Ramos (cell line): ENCODE results near the gene ZNF488.

Source experiments
- in situ Hi-C: fragments of 300-500 bp; cut with MboI; formaldehyde crosslinking; loops from one replicate; pipeline ENCODE4 v1.14.3; 2022; ENCODE audit warnings: low sequenced_read_pairs; ENCODE audit not compliant: unreplicated experiment

Gene ZNF488

DNA sequence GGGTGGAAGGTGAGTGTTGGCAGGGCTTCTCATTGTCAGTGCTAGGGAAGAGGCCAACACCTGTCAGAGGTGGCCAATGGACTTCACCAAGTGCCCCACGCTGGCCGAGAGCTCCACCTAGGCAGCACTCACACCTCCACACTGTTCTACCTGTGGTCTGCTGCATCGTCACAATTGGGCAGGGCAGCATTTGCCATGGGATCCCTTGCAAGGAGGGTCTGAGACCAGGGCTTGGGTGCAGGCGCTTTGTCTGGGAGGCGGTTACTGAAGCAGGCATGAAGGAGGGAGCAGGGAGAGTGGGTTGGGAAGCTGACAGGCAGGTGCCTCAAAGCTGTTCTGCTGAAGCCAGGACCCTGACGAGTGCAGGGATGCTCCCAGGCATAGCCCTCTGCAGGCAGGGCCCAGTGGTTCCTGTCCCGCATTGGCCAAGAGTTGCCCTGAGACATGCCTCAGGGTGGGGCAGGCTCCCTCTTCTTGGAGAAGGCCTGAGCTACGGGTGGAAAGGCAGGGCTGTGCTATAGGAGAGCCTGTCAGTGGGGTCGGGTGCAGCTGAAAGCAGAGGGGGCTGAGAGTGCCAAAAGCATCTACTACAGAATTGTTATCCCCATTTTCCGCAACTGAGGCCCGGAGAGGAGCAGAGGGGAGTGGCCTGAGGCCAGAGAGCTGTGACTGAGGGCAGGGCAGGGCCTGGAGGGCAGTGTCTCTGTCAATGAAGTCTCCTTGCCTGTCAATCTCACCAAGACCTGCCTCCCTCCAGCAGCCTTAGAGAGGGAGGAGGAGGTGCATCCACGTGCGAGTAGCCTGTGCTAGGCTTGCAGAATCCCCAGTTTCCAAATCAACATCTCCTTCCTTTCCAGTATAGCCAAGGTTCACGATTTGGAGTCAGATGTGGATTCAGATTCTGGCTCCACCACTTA is 31.9 kb downstream of the ZNF488 start:
- in situ Hi-C loops = no loop called here

DNA sequence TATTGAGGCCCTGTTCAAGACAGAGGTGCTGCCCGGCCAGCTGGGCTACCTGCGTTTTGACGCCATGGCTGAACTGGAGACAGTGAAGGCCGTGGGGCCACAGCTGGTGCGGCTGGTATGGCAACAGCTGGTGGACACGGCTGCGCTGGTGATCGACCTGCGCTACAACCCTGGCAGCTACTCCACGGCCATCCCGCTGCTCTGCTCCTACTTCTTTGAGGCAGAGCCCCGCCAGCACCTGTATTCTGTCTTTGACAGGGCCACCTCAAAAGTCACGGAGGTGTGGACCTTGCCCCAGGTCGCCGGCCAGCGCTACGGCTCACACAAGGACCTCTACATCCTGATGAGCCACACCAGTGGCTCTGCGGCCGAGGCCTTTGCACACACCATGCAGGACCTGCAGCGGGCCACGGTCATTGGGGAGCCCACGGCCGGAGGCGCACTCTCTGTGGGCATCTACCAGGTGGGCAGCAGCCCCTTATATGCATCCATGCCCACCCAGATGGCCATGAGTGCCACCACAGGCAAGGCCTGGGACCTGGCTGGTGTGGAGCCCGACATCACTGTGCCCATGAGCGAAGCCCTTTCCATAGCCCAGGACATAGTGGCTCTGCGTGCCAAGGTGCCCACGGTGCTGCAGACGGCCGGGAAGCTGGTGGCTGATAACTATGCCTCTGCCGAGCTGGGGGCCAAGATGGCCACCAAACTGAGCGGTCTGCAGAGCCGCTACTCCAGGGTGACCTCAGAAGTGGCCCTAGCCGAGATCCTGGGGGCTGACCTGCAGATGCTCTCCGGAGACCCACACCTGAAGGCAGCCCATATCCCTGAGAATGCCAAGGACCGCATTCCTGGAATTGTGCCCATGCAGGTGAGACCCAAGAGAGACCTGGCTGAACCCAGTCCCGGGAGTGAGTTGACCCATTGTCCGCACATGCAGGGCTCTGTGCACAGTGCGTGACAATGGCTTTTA is 33.1 kb downstream of the ZNF488 start:
- in situ Hi-C loops = no loop called here

- in situ Hi-C loops = no loop called here
Observed at GRCh38 chr10:47349941-47350371, 34.1 kb downstream of the ZNF488 start.

DNA sequence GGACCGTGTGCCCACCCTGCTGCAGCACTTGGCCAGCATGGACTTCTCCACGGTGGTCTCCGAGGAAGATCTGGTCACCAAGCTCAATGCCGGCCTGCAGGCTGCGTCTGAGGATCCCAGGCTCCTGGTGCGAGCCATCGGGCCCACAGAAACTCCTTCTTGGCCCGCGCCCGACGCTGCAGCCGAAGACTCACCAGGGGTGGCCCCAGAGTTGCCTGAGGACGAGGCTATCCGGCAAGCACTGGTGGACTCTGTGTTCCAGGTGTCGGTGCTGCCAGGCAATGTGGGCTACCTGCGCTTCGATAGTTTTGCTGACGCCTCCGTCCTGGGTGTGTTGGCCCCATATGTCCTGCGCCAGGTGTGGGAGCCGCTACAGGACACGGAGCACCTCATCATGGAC is 34.6 kb downstream of the ZNF488 start:
- in situ Hi-C loops = no loop called here

DNA sequence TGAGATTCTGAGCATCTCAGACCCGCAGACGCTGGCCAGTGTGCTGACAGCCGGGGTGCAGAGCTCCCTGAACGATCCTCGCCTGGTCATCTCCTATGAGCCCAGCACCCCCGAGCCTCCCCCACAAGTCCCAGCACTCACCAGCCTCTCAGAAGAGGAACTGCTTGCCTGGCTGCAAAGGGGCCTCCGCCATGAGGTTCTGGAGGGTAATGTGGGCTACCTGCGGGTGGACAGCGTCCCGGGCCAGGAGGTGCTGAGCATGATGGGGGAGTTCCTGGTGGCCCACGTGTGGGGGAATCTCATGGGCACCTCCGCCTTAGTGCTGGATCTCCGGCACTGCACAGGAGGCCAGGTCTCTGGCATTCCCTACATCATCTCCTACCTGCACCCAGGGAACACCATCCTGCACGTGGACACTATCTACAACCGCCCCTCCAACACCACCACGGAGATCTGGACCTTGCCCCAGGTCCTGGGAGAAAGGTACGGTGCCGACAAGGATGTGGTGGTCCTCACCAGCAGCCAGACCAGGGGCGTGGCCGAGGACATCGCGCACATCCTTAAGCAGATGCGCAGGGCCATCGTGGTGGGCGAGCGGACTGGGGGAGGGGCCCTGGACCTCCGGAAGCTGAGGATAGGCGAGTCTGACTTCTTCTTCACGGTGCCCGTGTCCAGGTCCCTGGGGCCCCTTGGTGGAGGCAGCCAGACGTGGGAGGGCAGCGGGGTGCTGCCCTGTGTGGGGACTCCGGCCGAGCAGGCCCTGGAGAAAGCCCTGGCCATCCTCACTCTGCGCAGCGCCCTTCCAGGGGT is 35.2 kb downstream of the ZNF488 start:
- in situ Hi-C loops = no loop called here

DNA sequence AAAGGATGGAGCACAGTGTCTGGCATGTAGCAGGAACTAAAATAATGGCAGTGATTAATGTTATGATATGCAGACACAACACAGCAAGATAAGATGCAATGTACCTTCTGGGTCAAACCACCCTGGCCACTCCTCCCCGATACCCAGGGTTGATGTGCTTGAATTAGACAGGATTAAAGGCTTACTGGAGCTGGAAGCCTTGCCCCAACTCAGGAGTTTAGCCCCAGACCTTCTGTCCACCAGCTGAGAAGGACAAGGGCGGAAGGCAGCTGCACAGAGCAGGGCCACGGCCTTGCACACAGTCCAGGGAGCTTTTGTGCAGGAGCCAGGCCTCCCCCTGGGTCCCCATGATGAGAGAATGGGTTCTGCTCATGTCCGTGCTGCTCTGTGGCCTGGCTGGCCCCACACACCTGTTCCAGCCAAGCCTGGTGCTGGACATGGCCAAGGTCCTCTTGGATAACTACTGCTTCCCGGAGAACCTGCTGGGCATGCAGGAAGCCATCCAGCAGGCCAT is 35.9 kb downstream of the ZNF488 start, which contains the start of gene RBP3:
Gene RBP3, plus strand, starts transcription at position 226 of the 514 bp plus-strand sequence. Its CDS starts 122 bp downstream, at position 348.
- in situ Hi-C loops = no loop called here

- in situ Hi-C loops = no loop called here
Observed at GRCh38 chr10:47347303-47347675, 36.8 kb downstream of the ZNF488 start.

- in situ Hi-C loops = no loop called here
Observed at GRCh38 chr10:47346581-47347302, 37.4 kb downstream of the ZNF488 start.

DNA sequence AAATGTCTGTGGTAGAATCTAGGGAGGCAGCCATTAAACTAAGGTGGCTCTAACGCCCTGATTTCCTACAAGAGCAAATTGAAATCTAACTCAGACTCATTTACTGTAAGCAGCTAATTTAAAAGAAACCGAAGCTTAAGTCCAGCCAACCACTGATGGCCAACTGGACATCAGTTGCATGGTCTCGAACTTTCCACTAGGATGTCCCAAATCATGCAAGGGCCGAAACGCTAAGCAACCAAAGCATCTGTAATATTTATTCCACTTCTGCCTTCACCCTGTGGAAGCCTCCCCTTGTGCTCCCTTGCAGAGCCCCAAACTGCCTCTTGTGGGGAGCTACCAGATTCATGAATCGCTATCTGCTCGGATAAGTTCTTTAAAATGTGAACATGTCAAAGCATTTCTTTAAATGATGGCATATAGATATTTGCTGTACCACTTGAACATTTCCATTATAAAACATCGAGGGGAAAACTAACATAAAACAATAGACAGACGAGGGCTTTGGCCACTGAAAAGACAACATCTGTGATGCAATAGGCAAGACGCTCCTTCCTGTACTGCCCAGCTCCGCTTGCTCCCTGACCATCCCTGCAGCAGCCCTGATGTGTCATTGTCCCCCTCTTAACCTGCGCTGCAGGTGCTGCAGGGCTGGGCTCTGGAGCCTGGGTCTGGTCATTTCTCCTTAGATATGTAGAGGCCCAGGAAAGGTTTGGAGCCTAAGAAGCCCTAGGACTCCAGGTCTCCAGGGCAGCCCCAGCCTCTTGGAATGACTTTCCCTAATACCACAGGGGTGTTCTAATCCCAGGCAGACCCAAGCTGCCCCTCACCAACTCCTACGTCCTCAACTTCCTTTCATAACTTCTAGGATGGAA is 38.9 kb downstream of the ZNF488 start:
- in situ Hi-C loops = no loop called here

DNA sequence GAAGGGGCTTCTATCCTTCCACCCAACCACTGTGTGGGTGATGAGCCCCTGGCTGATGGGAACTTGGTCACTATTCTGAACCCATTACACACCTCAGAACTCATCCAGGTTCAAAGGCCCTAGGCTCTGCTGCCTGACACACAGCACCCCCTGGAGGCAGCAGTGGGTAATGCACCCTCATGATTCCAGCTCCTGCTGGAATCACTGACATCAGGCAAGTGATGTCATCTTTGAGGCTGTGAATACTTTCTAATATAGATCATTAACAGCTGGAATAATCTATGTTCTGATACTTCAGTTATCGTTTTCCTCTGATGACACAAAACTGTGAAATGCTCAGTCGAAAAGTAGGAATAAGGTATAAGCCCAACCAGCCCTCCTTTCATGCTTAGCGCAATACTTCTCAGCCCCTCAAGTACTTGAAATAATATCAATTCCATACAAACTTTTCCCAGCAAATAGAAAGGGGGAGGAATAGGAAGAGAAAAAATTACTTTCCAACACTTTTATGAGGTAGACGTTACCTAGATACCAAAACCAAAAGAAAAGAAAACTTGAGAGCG is 43.4 kb downstream of the ZNF488 start:
- in situ Hi-C loops = no loop called here

DNA sequence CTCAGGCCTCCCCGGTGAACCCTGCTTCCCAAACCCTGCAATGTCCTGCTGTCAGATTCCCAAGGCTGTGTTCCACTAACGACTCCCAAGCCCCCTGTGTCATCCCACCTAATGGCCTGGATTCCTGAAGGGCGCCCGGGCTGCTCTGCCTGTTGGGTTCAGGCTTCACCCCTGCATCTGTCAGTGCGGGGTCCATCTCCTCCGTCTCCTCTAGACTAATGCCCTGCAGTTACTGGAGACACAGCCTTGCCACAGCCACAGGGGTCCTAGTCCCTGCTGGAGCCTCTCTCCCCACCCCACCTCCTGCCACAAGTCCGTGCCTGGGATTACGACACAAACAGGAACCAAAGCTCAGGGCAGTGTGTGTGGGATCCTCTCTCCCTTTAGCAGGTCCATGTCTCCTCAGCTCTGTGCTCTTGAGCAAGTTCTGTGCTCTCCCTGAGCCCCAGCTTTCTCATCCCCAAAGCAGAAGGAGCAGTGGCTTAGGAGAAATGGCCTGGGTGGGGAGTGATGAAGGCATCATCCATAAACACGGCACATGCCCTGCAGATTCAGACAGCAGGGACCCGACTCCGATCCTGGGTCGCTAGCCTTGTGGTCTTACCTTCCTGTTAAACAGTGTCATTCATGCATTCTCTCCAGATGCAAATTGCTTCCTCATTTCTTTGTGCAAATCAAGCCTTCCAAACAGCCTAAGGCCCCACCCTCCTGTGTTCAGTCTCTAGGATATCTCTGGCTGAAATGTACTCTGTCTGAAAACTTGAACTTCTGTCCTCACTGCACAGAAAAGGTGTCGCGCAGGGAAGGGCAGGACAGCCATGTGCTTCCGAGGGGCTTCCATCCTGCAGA is 44.1 kb downstream of the ZNF488 start:
- in situ Hi-C loops = no loop called here

DNA sequence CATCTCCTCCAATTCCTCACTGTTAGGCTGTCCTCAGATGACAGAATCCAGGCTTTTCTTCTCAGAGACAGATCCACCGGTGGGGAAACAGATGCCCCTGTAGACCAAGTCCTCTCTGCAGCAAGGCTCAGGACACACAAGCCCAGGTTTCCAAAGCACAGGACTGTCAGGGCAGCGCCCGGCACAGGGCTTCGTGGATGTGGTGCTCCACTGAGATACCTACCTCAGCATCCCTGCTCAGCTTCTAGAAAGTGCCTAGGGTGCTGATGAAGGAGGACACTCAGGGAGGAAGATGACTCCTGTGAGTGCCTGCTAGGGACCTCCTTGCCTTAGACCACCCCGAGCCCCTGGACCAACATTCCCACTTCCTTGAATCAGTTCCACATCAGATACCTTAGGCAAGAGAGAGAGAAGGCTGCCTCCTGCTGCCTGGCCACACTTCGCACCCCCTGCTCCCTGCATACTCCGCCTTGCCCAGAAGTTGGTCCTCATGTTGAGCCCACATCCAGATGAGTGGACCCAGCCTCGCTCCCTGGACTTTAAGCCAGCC is 44.8 kb downstream of the ZNF488 start:
- in situ Hi-C loops = no loop called here

DNA sequence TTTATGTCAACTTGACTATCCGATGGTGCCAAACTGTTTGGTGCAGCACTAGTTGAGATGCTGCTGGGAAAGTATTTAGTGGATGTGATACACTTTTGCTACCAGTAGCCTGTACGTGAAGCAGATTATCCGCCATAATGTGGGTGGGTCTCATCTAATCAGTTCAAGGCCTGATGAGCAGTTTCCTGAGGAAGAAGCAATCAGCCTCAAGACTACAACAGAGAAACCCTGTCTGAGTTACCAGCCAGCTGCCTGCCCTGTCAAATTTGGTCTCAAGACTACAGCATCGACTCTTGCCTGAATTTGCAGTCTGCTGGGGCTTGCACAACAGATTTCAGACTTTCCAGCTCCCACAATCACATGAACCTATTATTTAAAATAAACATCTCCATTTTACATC is 46.8 kb downstream of the ZNF488 start:
- in situ Hi-C loops = no loop called here

GRCh38 chr10:47336387-47337134 is 47.5 kb downstream of the ZNF488 start:
- in situ Hi-C loops = no loop called here

DNA sequence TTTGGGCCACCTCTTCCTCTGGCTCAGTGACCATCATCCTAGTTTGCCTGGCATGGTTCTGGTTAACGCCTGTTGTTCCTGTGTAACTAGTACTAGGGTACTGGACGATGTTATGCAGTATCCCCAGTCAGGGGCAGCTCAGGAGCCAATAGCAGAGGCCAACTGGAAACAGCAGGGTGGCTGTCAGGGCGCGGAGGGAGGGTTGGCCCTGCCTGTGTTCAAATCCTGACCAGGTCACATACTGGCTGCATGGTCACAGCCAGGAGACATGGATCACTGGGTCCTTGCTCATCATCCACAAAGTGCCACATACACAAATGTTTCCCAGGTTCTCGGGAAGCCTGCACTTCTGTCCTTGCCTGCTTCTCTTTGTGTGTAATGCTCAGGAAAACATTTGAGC is 48.2 kb downstream of the ZNF488 start:
- in situ Hi-C loops = no loop called here
